Measurements from ENCODE around the gene PSD.

PSD gene

GRCh38 chr10:102432162-102432950 lies 13.8 kb upstream of the PSD start, which contains the start of gene CUEDC2:
CUEDC2 (minus strand) TSS chr10:102432574; CDS start chr10:102425188, 7,386 bp downstream.
- no peak for TF ChIP-seq CTCF (IDR thresholded peaks at IDR 0.05)
- peak within 1 kb of the TSS; percentile 81 for H3K27ac ChIP-seq

GRCh38 chr10:102431452-102432124 lies 13.0 kb upstream of the PSD start:
- peak overlapping the region; percentile 81 for H3K27ac ChIP-seq
- TF ChIP-seq ZFX (IDR thresholded peaks at IDR 0.05; ENCODE audit: borderline replicate concordance), result no peak
- TF ChIP-seq CTCF (IDR thresholded peaks at IDR 0.05), result no peak

- H3K27ac ChIP-seq, result peak overlapping the region; percentile 5; the same call in 1 of the 2 replicates
- TF ChIP-seq ZFX (IDR thresholded peaks at IDR 0.05; ENCODE audit: borderline replicate concordance) (no peak), CTCF (IDR thresholded peaks at IDR 0.05) (no peak)
Observed at GRCh38 chr10:102429468-102429867, 10.9 kb upstream of the PSD start.

GRCh38 chr10:102426803-102427287 lies 8.3 kb upstream of the PSD start:
- H3K27ac ChIP-seq, result peak overlapping the region; percentile 23; the same call in 1 of the 2 replicates
- no peak for TF ChIP-seq CTCF (IDR thresholded peaks at IDR 0.05)
- TF ChIP-seq ZFX (IDR thresholded peaks at IDR 0.05; ENCODE audit: borderline replicate concordance), result no peak

GRCh38 chr10:102425444-102425843 lies 6.9 kb upstream of the PSD start:
- no peak for TF ChIP-seq CTCF (IDR thresholded peaks at IDR 0.05)
- TF ChIP-seq ZFX (IDR thresholded peaks at IDR 0.05; ENCODE audit: borderline replicate concordance), result no peak

GRCh38 chr10:102424916-102425315 lies 6.3 kb upstream of the PSD start:
- H3K27ac ChIP-seq, result no peak overlapping the region
- TF ChIP-seq CTCF (IDR thresholded peaks at IDR 0.05) (no peak), ZFX (IDR thresholded peaks at IDR 0.05; ENCODE audit: borderline replicate concordance) (no peak)

More at GRCh38 chr10:102425444-102425843, 6.9 kb upstream of the PSD start:
- no peak overlapping the region for H3K27ac ChIP-seq

GRCh38 chr10:102424145-102424544 lies 5.6 kb upstream of the PSD start:
- peak overlapping the region; percentile 20; the same call in 1 of the 2 replicates for H3K27ac ChIP-seq
- TF ChIP-seq CTCF (IDR thresholded peaks at IDR 0.05) (no peak), ZFX (IDR thresholded peaks at IDR 0.05; ENCODE audit: borderline replicate concordance) (no peak)
